Mucosa of stomach (tissue), 1 donor: ENCODE measurements around the gene SEPTIN2.

Experiments
- H3K27me3 ChIP-seq: one replicate; pipeline ENCODE4 v1.7.0; 2013; ENCODE audit warnings: mild to moderate bottlenecking, low read length; ENCODE audit not compliant: control insufficient read depth, insufficient read depth
- H3K36me3 ChIP-seq: one replicate; pipeline ENCODE4 v1.7.0; 2013; ENCODE audit warnings: low read length; ENCODE audit not compliant: control insufficient read depth, insufficient read depth
- H3K4me1 ChIP-seq: one replicate; pipeline ENCODE4 v1.7.0; 2013; ENCODE audit warnings: mild to moderate bottlenecking, low read length; ENCODE audit not compliant: control insufficient read depth, insufficient read depth
- H3K4me3 ChIP-seq: one replicate; pipeline ENCODE4 v1.7.0; 2013; ENCODE audit warnings: low read length
- H3K9ac ChIP-seq: one replicate; pipeline ENCODE4 v1.7.0; 2013; ENCODE audit warnings: mild to moderate bottlenecking, low read length, moderate library complexity
- H3K9me3 ChIP-seq: one replicate; pipeline ENCODE4 v1.7.0; 2013; ENCODE audit warnings: mild to moderate bottlenecking, low read length, moderate library complexity; ENCODE audit not compliant: control insufficient read depth
- donor health status: Pancreatic carcinoma.

The SEPTIN2 gene

GRCh38 chr2:241349941-241350340, 34.2 kb downstream of the SEPTIN2 start:
- Histone ChIP-seq H3K36me3 (no peaks in the 10 kb centered on the region), H3K27me3 (no peaks in the 10 kb centered on the region), H3K4me1 (peaks cover 28% of the 10 kb centered on the region), H3K9ac (no peak overlapping the region), H3K4me3 (no peak overlapping the region), H3K9me3 (no peaks in the 10 kb centered on the region)

- no peak overlapping the region for H3K9ac ChIP-seq
- H3K36me3 ChIP-seq = no peaks in the 10 kb centered on the region
- no peak overlapping the region for H3K4me3 ChIP-seq
- H3K9me3 ChIP-seq = no peaks in the 10 kb centered on the region
- H3K4me1 ChIP-seq = peaks cover 31% of the 10 kb centered on the region
- H3K27me3 ChIP-seq = no peaks in the 10 kb centered on the region
Measured at GRCh38 chr2:241350530-241350877, 34.8 kb downstream of the SEPTIN2 start.

GRCh38 chr2:241350878-241351639, 35.3 kb downstream of the SEPTIN2 start:
- no peak overlapping the region for H3K9ac ChIP-seq
- no peaks in the 10 kb centered on the region for H3K9me3 ChIP-seq
- no peaks in the 10 kb centered on the region for H3K27me3 ChIP-seq
- H3K4me1 ChIP-seq = peaks cover 31% of the 10 kb centered on the region
- H3K4me3 ChIP-seq = no peak overlapping the region
- H3K36me3 ChIP-seq = no peaks in the 10 kb centered on the region

- Histone ChIP-seq H3K36me3 (no peaks in the 10 kb centered on the region), H3K9ac (no peak overlapping the region), H3K4me3 (no peak overlapping the region), H3K27me3 (no peaks in the 10 kb centered on the region), H3K4me1 (peaks cover 31% of the 10 kb centered on the region), H3K9me3 (no peaks in the 10 kb centered on the region)
Measured at GRCh38 chr2:241351640-241352031, 35.9 kb downstream of the SEPTIN2 start.

GRCh38 chr2:241352227-241352626, 36.5 kb downstream of the SEPTIN2 start:
- H3K36me3 ChIP-seq = no peaks in the 10 kb centered on the region
- H3K4me1 ChIP-seq = peaks cover 36% of the 10 kb centered on the region
- no peaks in the 10 kb centered on the region for H3K27me3 ChIP-seq
- no peak overlapping the region for H3K4me3 ChIP-seq
- no peak overlapping the region for H3K9ac ChIP-seq
- H3K9me3 ChIP-seq = no peaks in the 10 kb centered on the region

GRCh38 chr2:241354668-241355658, 39.2 kb downstream of the SEPTIN2 start:
- no peaks in the 10 kb centered on the region for H3K27me3 ChIP-seq
- H3K9ac ChIP-seq = no peak overlapping the region
- no peaks in the 10 kb centered on the region for H3K36me3 ChIP-seq
- peaks cover 61% of the 10 kb centered on the region for H3K4me1 ChIP-seq
- H3K9me3 ChIP-seq = no peaks in the 10 kb centered on the region
- H3K4me3 ChIP-seq = no peak overlapping the region

- Histone ChIP-seq H3K4me1 (peaks cover 56% of the 10 kb centered on the region), H3K36me3 (peaks cover 4% of the 10 kb centered on the region), H3K4me3 (no peak within 1 kb of the TSS), H3K9ac (peak within 1 kb of the TSS; percentile 81), H3K9me3 (no peaks in the 10 kb centered on the region), H3K27me3 (no peaks in the 10 kb centered on the region)
Measured at GRCh38 chr2:241355983-241356870, 40.5 kb downstream of the SEPTIN2 start, which contains the start of gene FARP2. Gene FARP2, plus strand, starts transcription at chr2:241356285. Its CDS starts 16,823 bp downstream, at chr2:241373108.

- Histone ChIP-seq H3K36me3 (peaks cover 4% of the 10 kb centered on the region), H3K4me3 (no peak overlapping the region), H3K9ac (peak overlapping the region; percentile 81), H3K4me1 (peaks cover 50% of the 10 kb centered on the region), H3K27me3 (no peaks in the 10 kb centered on the region), H3K9me3 (no peaks in the 10 kb centered on the region)
Measured at GRCh38 chr2:241356871-241357260, 41.1 kb downstream of the SEPTIN2 start.

- Histone ChIP-seq H3K36me3 (peaks cover 4% of the 10 kb centered on the region), H3K4me3 (no peak overlapping the region), H3K4me1 (peaks cover 49% of the 10 kb centered on the region), H3K9ac (peak overlapping the region; percentile 5), H3K9me3 (no peaks in the 10 kb centered on the region), H3K27me3 (no peaks in the 10 kb centered on the region)
Measured at GRCh38 chr2:241357531-241357930, 41.8 kb downstream of the SEPTIN2 start.

- peak overlapping the region; percentile 19 for H3K9ac ChIP-seq
- no peak overlapping the region for H3K4me3 ChIP-seq
- no peaks in the 10 kb centered on the region for H3K9me3 ChIP-seq
- H3K27me3 ChIP-seq = no peaks in the 10 kb centered on the region
- peaks cover 53% of the 10 kb centered on the region for H3K4me1 ChIP-seq
- peaks cover 4% of the 10 kb centered on the region for H3K36me3 ChIP-seq
Measured at GRCh38 chr2:241358470-241358869, 42.7 kb downstream of the SEPTIN2 start.

- no peaks in the 10 kb centered on the region for H3K9me3 ChIP-seq
- H3K27me3 ChIP-seq = no peaks in the 10 kb centered on the region
- peaks cover 59% of the 10 kb centered on the region for H3K4me1 ChIP-seq
- H3K9ac ChIP-seq = peak overlapping the region; percentile 11
- H3K36me3 ChIP-seq = peaks cover 4% of the 10 kb centered on the region
- H3K4me3 ChIP-seq = no peak overlapping the region
Measured at GRCh38 chr2:241359481-241360045, 43.8 kb downstream of the SEPTIN2 start.
